Sigmoid colon (tissue), 4 donors: Measurements from ENCODE around the gene GABRB1.

ENCODE experiments used
- EP300 ChIP-seq, 4 donors: sonication (generic); formaldehyde crosslinking; IDR thresholded peaks; one replicate each; pipeline ENCODE4 v1.6.1; 2017; ENCODE audit warnings: antibody characterized with exemption in 4 of 4
- POLR2A ChIP-seq, 2 donors: fragments of 450-650 bp; IDR thresholded peaks; one replicate each; pipeline ENCODE4 v1.6.1; 2016; ENCODE audit warnings: antibody characterized with exemption in 2 of 2, mild to moderate bottlenecking in 2 of 2, moderate library complexity in 2 of 2
- POLR2AphosphoS5 ChIP-seq, 4 donors: sonication (generic); formaldehyde crosslinking; IDR thresholded peaks; one replicate each; pipeline ENCODE4 v1.6.1; 2017; ENCODE audit warnings: antibody characterized with exemption in 4 of 4
- TF ChIP-seq, protein P1 (sequence below), 4 experiments: fragments of 450-650 bp in 3 of 4; fragments of 200-600 bp in 1 of 4; IDR thresholded peaks; one replicate each; pipeline ENCODE4 v1.5.1; 2016 to 2019; ENCODE audit warnings: antibody characterized with exemption in 4 of 4, mild to moderate bottlenecking in 3 of 4, moderate library complexity in 2 of 4

DNA sequence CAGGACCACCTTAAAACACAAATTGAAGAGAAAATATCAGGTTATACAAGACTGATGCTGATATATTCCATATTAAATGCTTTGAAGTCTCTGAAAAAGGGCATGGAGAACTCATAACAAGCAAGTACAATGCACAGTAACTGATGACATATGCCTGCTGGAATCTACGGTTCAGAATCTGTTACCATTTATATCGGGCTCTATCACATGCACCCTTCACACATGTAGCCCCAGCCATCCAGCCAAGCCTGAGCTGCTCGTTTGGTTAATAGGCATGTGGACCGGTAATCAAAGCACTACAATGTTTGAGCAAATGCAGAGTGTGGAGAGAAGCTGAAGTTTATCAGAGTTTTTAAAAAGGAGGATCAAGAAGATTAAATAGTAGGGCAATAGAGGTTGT, 420.3 kb downstream of the GABRB1 start:
- TF ChIP-seq, protein P1, sequence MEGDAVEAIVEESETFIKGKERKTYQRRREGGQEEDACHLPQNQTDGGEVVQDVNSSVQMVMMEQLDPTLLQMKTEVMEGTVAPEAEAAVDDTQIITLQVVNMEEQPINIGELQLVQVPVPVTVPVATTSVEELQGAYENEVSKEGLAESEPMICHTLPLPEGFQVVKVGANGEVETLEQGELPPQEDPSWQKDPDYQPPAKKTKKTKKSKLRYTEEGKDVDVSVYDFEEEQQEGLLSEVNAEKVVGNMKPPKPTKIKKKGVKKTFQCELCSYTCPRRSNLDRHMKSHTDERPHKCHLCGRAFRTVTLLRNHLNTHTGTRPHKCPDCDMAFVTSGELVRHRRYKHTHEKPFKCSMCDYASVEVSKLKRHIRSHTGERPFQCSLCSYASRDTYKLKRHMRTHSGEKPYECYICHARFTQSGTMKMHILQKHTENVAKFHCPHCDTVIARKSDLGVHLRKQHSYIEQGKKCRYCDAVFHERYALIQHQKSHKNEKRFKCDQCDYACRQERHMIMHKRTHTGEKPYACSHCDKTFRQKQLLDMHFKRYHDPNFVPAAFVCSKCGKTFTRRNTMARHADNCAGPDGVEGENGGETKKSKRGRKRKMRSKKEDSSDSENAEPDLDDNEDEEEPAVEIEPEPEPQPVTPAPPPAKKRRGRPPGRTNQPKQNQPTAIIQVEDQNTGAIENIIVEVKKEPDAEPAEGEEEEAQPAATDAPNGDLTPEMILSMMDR (IDR thresholded peaks at IDR 0.05) = no peak
- TF ChIP-seq POLR2A (IDR thresholded peaks at IDR 0.05) (no peak), POLR2AphosphoS5 (IDR thresholded peaks at IDR 0.05) (no peak), EP300 (IDR thresholded peaks at IDR 0.05) (no peak)
